SU-DHL-6 (cell line): ENCODE measurements around the gene ARMC5.

Experiments used
- CTCF ChIP-seq: fragments of 200-600 bp; sonication (generic); IDR thresholded peaks from one replicate; pipeline ENCODE4 v1.5.1; 2017; ENCODE audit warnings: antibody characterized with exemption, mild to moderate bottlenecking, low read length, moderate library complexity; ENCODE audit not compliant: insufficient read depth, poor library complexity, severe bottlenecking
- EZH2phosphoT487 ChIP-seq: fragments of 200-600 bp; sonication (generic), shearing (Covaris generic); conservative IDR thresholded peaks from 2 replicates; pipeline ENCODE4 v1.6.1; 2018; ENCODE audit warnings: mild to moderate bottlenecking, antibody characterized with exemption, low read length, moderate library complexity, mixed read lengths

GRCh38 chr16:31439519-31439918, 19.8 kb upstream of the ARMC5 start:
- TF ChIP-seq CTCF: no peak
- no peak for TF ChIP-seq EZH2phosphoT487
